GM21360 (cell line): ENCODE data around the gene TBXT.

Experiments used
- ATAC-seq: cut with Tn5 transposase; IDR thresholded peaks from one replicate; pipeline ENCODE4 v1.9.1; 2021; ENCODE audit warnings: mild to moderate bottlenecking, moderate library complexity; ENCODE audit not compliant: unreplicated experiment

Gene TBXT

GRCh38 chr6:166119116-166119911, 48.3 kb downstream of the TBXT start:
- ATAC-seq, result no peak

GRCh38 chr6:166115609-166116008, 52.0 kb downstream of the TBXT start:
- ATAC-seq, result no peak

- no peak for ATAC-seq
Observed at GRCh38 chr6:166112580-166112979, 55.1 kb downstream of the TBXT start.

GRCh38 chr6:166109608-166110007, 58.0 kb downstream of the TBXT start:
- no peak for ATAC-seq
